GM19043 (cell line): ENCODE data around the gene HBA2.
"Not testable (repeated sequence)": the region's sequence is repeated elsewhere in the genome, so short reads cannot be mapped to it uniquely, and the experiment has no call there.

ENCODE experiments used
- ATAC-seq: cut with Tn5 transposase; IDR thresholded peaks from one replicate; pipeline ENCODE4 v1.9.1; 2021; ENCODE audit warnings: low read depth; ENCODE audit not compliant: unreplicated experiment

The HBA2 gene

DNA sequence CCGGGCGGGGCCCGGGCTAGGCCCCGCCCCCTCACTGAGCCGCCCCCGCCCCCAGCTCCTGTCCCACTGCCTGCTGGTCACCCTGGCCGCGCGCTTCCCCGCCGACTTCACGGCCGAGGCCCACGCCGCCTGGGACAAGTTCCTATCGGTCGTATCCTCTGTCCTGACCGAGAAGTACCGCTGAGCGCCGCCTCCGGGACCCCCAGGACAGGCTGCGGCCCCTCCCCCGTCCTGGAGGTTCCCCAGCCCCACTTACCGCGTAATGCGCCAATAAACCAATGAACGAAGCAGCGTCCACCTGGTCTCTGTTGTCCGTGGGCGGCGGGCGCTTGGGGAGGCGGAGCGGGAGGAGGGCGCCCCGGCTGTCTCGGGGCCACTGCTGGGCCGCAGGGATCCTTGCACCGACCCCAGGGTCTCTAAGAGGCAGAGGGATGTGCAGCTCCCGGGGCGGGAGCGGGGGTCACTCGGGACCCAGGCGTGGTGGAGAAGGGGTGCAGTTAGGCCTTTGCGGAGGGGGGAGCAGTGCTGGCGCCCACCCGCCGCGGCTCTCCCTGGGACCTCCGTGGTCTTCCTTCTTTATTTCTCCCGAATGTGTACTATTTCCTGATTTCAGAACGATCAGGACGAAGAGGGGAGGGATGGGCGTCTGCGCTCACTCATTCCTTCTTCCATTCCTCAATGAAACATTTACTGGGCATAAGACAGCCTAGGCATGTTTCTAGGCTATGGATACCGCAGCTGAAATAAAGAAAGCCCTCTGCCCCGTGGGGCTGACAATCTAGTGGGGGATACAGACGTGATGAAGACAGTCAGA is 18.3 kb upstream of the HBA2 start:
- ATAC-seq, result no peak

DNA sequence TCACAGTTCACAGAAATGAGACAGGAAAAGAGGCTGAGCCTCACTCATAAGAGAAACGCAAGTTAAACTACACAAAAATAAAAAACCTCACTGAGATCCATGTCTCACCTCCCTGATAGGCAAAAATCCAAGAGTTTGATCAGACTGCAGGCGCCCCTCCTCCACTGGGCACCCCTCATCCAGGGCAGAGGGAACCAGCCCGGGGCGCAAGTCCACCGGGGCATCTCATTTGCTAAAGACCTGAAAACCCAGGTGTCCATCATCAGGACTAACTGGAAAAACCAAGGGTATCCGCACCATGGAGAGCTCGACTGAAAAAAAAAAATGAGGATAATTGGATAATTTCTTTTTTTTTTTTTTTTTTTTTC is 17.7 kb upstream of the HBA2 start:
- ATAC-seq, result no peak

DNA sequence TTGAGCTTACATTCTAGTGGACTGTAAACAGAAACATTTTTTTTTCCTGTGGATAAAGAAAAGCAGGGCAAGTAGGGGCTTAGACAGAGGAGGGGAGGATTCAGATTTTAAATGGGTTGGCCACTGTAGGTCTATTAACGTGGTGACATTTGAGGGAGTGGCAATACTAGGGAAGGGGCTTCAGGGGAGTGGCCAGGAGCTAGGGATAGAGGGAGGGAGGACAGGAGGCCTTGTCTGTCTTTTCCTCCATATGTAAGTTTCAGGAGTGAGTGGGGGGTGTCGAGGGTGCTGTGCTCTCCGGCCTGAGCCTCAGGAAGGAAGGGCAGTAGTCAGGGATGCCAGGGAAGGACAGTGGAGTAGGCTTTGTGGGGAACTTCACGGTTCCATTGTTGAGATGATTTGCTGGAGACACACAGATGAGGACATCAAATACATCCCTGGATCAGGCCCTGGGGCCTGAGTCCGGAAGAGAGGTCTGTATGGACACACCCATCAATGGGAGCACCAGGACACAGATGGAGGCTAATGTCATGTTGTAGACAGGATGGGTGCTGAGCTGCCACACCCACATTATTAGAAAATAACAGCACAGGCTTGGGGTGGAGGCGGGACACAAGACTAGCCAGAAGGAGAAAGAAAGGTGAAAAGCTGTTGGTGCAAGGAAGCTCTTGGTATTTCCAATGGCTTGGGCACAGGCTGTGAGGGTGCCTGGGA is 13.4 kb upstream of the HBA2 start:
- ATAC-seq, result no peak

- ATAC-seq, result not testable (repeated sequence)
Observed at GRCh38 chr16:160242-160641, 12.4 kb upstream of the HBA2 start.

- ATAC-seq, result no peak
Observed at GRCh38 chr16:160691-161190, 11.9 kb upstream of the HBA2 start.

GRCh38 chr16:162271-162991 is 10.2 kb upstream of the HBA2 start:
- ATAC-seq, result no peak

DNA sequence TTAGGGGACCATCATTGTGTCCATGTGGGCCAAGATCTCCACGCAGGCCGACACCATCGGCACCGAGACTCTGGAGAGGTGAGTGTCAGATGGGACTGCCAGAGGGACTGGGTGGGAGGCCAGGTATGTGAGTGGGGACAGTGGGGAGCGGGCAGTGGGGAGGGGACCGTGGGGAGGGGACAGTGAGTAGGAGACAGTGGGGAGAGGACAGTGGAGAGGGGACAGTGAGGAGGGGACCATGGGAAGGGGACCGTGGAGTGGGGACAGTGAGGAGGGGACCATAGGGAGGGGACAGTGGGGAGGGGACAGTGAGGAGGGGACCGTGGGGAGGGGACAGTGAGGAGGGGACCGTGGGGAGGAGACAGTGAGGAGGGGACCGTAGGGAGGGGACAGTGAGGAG is 9.5 kb upstream of the HBA2 start:
- ATAC-seq, result not testable (repeated sequence)

DNA sequence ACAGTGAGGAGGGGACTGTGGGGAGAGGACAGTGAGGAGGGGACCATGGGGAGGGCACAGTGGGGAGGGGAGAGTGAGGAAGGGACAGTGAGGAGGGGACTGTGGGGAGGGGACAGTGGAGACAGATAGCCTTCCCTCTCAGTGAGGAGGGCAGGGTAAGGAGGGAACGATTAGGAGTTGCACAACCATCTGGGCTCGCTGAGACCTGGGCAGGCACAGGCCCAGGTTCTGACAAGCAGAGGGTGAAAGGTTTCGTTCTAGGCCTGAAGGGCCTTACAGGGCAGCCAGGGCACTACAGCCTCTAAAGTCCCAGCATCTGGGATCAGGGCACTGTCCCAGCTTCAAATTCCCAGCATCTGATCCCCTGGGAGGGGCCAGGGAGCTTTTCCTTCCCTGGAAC is 9.0 kb upstream of the HBA2 start:
- not testable (repeated sequence) for ATAC-seq

DNA sequence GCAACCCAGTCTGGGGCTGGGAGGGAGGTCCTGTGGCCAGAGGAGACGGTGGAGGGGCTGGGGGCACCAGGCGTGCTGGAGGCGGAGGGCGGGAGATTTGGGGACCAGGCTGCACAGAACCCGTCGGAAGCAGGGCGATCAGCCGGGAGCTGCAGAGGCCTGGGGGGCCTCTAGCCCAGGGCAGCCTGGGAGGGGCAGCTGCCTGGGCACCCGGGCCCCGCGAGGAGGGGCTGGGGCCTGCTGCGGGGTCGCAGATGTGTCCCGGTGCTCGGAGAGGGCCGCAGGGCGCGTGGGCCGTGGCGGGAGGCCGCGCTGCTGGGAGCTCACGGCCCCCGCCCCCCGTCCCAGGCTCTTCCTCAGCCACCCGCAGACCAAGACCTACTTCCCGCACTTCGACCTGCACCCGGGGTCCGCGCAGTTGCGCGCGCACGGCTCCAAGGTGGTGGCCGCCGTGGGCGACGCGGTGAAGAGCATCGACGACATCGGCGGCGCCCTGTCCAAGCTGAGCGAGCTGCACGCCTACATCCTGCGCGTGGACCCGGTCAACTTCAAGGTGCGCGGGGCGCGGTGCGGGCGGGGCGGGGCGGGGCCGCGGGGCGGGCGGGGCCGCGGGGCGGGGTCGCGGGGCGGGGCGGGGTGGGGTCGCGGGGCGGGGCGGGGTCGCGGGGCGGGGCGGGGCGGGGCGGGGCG is 8.4 kb upstream of the HBA2 start:
- ATAC-seq, result not testable (repeated sequence)

GRCh38 chr16:164827-165538 is 7.7 kb upstream of the HBA2 start:
- no peak for ATAC-seq

- no peak for ATAC-seq
Observed at GRCh38 chr16:165539-166374, 6.9 kb upstream of the HBA2 start, which contains the start of gene HBM. TSS of gene HBM (plus strand) at chr16:165978. CDS start at chr16:165998, 20 bp downstream.

DNA sequence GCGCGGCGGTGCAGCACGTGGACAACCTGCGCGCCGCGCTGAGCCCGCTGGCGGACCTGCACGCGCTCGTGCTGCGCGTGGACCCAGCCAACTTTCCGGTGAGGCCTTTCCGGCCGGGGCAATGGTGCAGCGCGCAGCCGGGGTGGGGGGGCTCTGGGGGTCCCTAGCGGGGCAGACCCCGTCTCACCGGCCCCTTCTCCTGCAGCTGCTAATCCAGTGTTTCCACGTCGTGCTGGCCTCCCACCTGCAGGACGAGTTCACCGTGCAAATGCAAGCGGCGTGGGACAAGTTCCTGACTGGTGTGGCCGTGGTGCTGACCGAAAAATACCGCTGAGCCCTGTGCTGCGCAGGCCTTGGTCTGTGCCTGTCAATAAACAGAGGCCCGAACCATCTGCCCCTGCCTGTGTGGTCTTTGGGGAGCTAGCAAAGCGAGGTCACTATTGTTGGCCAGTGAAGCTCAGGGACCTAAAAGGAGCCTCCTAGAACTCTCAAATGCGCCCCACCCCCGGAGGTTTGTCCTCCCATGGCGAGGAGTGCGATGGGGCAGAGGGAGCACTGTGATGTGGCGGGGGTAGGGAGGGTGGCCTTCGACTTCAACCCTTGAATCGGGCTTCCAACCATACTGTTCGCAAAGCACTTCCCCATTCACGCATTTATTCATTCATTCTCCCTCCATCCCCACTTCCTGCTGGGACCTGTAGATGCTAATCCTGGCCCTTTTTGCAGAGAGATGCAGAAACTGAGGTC is 6.1 kb upstream of the HBA2 start:
- ATAC-seq, result no peak

GRCh38 chr16:167122-167690 is 5.5 kb upstream of the HBA2 start:
- no peak for ATAC-seq

DNA sequence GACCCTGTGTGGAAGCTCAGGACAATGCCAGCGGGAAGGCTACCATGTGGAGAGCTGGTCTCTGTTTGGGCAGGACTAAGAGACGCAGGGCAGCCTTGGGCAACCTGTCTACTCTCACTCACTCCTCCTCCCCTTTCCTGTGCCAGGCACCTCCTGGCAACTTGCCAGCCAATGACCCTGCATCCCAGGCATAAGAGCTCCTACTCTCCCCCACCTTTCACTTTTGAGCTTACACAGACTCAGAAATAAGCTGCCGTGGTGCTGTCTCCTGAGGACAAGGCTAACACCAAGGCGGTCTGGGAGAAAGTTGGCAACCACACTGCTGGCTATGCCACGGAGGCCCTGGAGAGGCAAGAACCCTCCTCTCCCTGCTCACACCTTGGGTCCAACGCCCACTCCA is 4.3 kb upstream of the HBA2 start:
- no peak for ATAC-seq

GRCh38 chr16:169014-169413 is 3.7 kb upstream of the HBA2 start:
- no peak for ATAC-seq

DNA sequence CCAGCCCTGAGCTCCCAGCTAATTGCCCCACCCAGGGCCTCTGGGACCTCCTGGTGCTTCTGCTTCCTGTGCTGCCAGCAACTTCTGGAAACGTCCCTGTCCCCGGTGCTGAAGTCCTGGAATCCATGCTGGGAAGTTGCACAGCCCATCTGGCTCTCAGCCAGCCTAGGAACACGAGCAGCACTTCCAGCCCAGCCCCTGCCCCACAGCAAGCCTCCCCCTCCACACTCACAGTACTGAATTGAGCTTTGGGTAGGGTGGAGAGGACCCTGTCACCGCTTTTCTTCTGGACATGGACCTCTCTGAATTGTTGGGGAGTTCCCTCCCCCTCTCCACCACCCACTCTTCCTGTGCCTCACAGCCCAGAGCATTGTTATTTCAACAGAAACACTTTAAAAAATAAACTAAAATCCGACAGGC is 2.6 kb upstream of the HBA2 start:
- not testable (repeated sequence) for ATAC-seq

GRCh38 chr16:170788-171187 is 1.9 kb upstream of the HBA2 start:
- no peak for ATAC-seq
